HEK293 (cell line): ENCODE results near the gene RPP38.

ENCODE experiments used
- RBAK ChIP-seq: fragments of 450-650 bp; formaldehyde crosslinking; IDR thresholded peaks from 2 replicates; pipeline ENCODE4 v1.5.1; 2016; ENCODE audit warnings: missing biosample characterization, missing genetic modification characterization
- SCRT2 ChIP-seq: fragments of 450-650 bp; formaldehyde crosslinking; IDR thresholded peaks from 2 replicates; pipeline ENCODE4 v1.5.1; 2016; ENCODE audit warnings: missing biosample characterization, missing genetic modification characterization
- SP2 ChIP-seq: fragments of 450-650 bp; formaldehyde crosslinking; IDR thresholded peaks from 2 replicates; pipeline ENCODE4 v1.5.1; 2016; ENCODE audit warnings: missing biosample characterization, missing genetic modification characterization
- YY1 ChIP-seq: fragments of 450-650 bp; formaldehyde crosslinking; IDR thresholded peaks from 2 replicates; pipeline ENCODE4 v1.5.1; 2018; ENCODE audit warnings: missing biosample characterization, missing genetic modification characterization
- ZFHX2 ChIP-seq: fragments of 450-650 bp; formaldehyde crosslinking; conservative IDR thresholded peaks from 2 replicates; pipeline ENCODE4 v1.5.1; 2016; ENCODE audit warnings: missing biosample characterization, missing genetic modification characterization
- ZNF146 ChIP-seq: fragments of 450-650 bp; formaldehyde crosslinking; IDR thresholded peaks from 2 replicates; pipeline ENCODE4 v1.5.1; 2016; ENCODE audit warnings: missing biosample characterization, missing genetic modification characterization
- ZNF423 ChIP-seq: fragments of 450-650 bp; formaldehyde crosslinking; IDR thresholded peaks from 2 replicates; pipeline ENCODE4 v1.5.1; 2016; ENCODE audit warnings: missing biosample characterization, missing genetic modification characterization
- ZNF76 ChIP-seq: fragments of 450-650 bp; formaldehyde crosslinking; IDR thresholded peaks from 2 replicates; pipeline ENCODE4; 2016; ENCODE audit warnings: low read depth, missing biosample characterization, missing genetic modification characterization, borderline replicate concordance
- TF ChIP-seq, protein P1 (sequence below): fragments of 450-650 bp; formaldehyde crosslinking; IDR thresholded peaks from 2 replicates; pipeline ENCODE4 v1.5.1; 2016; ENCODE audit warnings: missing biosample characterization, missing genetic modification characterization, borderline replicate concordance
- TF ChIP-seq, protein P2 (sequence below): fragments of 450-650 bp; formaldehyde crosslinking; IDR thresholded peaks from 2 replicates; pipeline ENCODE4 v1.5.1; 2016; ENCODE audit warnings: missing biosample characterization, missing genetic modification characterization
- TF ChIP-seq, protein P3 (sequence below): fragments of 450-650 bp; formaldehyde crosslinking; IDR thresholded peaks from 2 replicates; pipeline ENCODE4 v1.5.1; 2016; ENCODE audit warnings: missing biosample characterization, missing genetic modification characterization
- TF ChIP-seq, protein P4 (sequence below): fragments of 450-650 bp; formaldehyde crosslinking; IDR thresholded peaks from 2 replicates; pipeline ENCODE4; 2016; ENCODE audit warnings: missing biosample characterization, missing genetic modification characterization
- TF ChIP-seq, protein P5 (sequence below): fragments of 450-650 bp; formaldehyde crosslinking; IDR thresholded peaks from 2 replicates; pipeline ENCODE4 v1.5.1; 2016; ENCODE audit warnings: missing biosample characterization, missing genetic modification characterization

DNA sequence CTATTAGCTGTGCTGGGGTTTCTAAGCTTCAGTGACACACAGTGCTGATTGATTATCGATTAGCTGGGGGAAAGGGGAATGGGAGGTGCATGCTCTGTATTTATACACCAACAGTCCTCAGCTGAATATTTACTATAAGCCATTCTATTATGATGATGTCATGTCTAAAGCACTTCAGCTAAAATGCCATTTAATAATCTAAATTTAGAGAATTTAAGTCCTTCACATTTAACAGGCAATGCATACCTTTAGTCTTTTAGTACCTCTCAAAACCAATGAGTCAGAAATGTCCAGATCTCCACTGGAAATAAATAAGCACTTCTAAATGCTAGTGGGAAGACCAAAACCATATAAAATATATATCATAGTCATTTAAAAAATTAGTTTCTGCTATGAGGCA lies 24.6 kb downstream of the RPP38 start:
- TF ChIP-seq YY1 (tag by site-specific recombination) (no peak), RBAK (tag by site-specific recombination) (no peak), ZNF76 (tag by site-specific recombination) (no peak), SP2 (tag by site-specific recombination) (no peak), ZNF423 (tag by site-specific recombination) (no peak), SCRT2 (no peak), ZNF146 (no peak), ZFHX2 (tag by site-specific recombination) (no peak)
- TF ChIP-seq, protein P1, sequence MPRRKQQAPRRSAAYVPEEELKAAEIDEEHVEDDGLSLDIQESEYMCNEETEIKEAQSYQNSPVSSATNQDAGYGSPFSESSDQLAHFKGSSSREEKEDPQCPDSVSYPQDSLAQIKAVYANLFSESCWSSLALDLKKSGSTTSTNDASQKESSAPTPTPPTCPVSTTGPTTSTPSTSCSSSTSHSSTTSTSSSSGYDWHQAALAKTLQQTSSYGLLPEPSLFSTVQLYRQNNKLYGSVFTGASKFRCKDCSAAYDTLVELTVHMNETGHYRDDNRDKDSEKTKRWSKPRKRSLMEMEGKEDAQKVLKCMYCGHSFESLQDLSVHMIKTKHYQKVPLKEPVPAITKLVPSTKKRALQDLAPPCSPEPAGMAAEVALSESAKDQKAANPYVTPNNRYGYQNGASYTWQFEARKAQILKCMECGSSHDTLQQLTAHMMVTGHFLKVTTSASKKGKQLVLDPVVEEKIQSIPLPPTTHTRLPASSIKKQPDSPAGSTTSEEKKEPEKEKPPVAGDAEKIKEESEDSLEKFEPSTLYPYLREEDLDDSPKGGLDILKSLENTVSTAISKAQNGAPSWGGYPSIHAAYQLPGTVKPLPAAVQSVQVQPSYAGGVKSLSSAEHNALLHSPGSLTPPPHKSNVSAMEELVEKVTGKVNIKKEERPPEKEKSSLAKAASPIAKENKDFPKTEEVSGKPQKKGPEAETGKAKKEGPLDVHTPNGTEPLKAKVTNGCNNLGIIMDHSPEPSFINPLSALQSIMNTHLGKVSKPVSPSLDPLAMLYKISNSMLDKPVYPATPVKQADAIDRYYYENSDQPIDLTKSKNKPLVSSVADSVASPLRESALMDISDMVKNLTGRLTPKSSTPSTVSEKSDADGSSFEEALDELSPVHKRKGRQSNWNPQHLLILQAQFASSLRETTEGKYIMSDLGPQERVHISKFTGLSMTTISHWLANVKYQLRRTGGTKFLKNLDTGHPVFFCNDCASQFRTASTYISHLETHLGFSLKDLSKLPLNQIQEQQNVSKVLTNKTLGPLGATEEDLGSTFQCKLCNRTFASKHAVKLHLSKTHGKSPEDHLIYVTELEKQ (tag by site-specific recombination): no peak
- TF ChIP-seq, protein P2, sequence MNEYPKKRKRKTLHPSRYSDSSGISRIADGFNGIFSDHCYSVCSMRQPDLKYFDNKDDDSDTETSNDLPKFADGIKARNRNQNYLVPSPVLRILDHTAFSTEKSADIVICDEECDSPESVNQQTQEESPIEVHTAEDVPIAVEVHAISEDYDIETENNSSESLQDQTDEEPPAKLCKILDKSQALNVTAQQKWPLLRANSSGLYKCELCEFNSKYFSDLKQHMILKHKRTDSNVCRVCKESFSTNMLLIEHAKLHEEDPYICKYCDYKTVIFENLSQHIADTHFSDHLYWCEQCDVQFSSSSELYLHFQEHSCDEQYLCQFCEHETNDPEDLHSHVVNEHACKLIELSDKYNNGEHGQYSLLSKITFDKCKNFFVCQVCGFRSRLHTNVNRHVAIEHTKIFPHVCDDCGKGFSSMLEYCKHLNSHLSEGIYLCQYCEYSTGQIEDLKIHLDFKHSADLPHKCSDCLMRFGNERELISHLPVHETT (tag by site-specific recombination): no peak
- TF ChIP-seq, protein P3, sequence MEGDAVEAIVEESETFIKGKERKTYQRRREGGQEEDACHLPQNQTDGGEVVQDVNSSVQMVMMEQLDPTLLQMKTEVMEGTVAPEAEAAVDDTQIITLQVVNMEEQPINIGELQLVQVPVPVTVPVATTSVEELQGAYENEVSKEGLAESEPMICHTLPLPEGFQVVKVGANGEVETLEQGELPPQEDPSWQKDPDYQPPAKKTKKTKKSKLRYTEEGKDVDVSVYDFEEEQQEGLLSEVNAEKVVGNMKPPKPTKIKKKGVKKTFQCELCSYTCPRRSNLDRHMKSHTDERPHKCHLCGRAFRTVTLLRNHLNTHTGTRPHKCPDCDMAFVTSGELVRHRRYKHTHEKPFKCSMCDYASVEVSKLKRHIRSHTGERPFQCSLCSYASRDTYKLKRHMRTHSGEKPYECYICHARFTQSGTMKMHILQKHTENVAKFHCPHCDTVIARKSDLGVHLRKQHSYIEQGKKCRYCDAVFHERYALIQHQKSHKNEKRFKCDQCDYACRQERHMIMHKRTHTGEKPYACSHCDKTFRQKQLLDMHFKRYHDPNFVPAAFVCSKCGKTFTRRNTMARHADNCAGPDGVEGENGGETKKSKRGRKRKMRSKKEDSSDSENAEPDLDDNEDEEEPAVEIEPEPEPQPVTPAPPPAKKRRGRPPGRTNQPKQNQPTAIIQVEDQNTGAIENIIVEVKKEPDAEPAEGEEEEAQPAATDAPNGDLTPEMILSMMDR: no peak
- TF ChIP-seq, protein P4, sequence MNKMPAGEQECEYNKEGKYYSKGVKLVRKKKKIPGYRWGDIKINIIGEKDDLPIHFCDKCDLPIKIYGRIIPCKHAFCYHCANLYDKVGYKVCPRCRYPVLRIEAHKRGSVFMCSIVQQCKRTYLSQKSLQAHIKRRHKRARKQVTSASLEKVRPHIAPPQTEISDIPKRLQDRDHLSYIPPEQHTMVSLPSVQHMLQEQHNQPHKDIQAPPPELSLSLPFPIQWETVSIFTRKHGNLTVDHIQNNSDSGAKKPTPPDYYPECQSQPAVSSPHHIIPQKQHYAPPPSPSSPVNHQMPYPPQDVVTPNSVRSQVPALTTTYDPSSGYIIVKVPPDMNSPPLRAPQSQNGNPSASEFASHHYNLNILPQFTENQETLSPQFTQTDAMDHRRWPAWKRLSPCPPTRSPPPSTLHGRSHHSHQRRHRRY (tag by site-specific recombination): no peak
- TF ChIP-seq, protein P5, sequence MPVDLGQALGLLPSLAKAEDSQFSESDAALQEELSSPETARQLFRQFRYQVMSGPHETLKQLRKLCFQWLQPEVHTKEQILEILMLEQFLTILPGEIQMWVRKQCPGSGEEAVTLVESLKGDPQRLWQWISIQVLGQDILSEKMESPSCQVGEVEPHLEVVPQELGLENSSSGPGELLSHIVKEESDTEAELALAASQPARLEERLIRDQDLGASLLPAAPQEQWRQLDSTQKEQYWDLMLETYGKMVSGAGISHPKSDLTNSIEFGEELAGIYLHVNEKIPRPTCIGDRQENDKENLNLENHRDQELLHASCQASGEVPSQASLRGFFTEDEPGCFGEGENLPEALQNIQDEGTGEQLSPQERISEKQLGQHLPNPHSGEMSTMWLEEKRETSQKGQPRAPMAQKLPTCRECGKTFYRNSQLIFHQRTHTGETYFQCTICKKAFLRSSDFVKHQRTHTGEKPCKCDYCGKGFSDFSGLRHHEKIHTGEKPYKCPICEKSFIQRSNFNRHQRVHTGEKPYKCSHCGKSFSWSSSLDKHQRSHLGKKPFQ (tag by site-specific recombination): no peak
